Stimulated activated CD4-positive, alpha-beta T cell treated with anti-CD3 and anti-CD28 coated beads, Interleukin-1b, Interleukin-23, amount 100 ng/mL, for 24 hours (primary cell): ENCODE measurements around the gene ABCD1.
"Not testable (repeated sequence)": the region's sequence is repeated elsewhere in the genome, so short reads cannot be mapped to it uniquely, and the experiment has no call there.

Source experiments
- DNase-seq, 4 experiments: peaks; one replicate each; pipeline ENCODE4 v3.0.0-alpha.2; 2020; ENCODE audit warnings: low read depth in 4 of 4, low spot score in 1 of 4

The ABCD1 gene

DNA sequence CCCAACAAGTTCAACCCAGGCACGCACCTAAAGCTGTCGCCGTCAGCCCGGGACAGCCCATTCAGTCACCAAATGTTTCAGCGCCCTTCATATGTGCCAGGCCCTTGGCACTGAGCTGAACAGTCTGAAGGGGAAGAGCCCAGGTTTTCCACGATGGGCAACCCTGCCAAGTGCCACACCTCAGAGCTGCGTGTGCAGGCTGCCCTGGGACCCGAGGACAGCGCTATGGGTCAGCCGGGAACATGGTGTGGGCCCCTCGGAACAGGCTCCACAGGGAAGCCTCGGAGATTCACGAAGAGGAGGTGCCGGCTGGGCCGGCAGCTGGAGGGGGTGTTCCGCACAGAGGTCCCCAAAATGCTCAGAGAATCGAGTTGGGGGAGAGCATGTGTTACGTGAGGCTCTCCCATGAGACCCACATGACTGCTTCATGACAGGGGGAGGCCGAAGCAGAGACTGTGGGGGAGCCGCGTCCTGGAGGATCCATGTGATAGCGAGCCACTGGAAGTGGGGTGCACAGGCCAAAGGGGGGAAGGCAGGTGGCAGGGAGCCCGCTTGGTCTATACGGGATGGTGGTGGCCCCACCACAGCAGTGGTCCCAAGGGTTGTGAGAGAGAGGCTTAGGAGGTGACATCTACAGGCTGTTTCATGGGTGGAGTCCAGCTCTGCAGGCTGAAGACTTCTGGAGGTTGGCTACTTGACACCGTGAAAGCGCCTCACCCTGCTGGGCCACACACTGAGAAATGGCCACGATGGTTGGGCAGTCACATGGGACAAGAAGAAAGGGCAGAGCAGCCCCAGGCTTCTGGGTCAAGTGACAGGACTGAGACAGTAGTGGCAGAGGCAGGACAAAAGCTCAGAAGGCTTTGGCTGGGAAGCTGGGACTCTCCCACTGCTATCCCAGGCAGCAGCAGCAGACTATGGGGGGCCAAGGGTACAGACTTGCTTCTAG, 14.7 kb upstream of the ABCD1 start:
- DNase-seq: no peak

GRCh38 chrX:153714256-153714655, 10.4 kb upstream of the ABCD1 start:
- DNase-seq: no peak

- DNase-seq: no peak
Observed at GRCh38 chrX:153717445-153717844, 7.2 kb upstream of the ABCD1 start.

DNA sequence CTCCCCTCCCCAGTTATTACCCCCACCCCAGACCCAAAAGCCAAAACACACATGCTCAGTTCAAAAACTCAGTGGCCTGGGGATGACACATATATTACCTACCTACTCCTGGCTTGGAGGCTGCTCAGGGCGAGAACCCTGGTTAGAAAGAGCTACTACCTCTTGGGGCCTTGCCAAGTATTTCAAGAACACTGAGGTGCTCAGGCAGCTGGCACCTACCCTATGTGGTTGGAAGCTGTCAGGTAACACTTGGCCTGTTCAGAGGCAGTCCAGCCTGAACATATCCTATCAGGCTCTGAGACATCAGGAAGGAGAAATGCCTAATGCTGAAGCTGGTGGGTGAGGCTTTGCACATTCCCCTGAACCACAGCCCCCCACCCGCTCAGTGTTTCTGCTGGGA, 5.4 kb upstream of the ABCD1 start:
- DNase-seq: no peak

DNA sequence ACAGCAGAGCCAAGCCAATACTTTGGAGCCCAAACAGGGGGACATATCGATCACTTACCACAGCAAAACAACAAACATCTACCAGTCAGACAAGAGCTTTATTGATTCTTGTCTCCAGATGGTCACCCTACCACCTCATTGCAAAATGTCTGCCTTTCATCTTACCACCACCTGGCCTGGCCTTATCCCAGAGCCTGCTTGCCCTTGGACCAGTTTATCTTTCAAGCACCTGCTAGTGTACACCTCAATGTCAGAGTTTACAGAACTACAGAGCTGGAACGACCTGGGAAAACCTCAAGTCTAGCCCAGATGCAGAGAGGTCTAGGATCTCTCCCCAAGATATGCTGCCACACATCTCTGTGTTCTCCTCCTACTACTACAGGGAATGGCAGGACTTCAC, 5.0 kb upstream of the ABCD1 start:
- DNase-seq: no peak

DNA sequence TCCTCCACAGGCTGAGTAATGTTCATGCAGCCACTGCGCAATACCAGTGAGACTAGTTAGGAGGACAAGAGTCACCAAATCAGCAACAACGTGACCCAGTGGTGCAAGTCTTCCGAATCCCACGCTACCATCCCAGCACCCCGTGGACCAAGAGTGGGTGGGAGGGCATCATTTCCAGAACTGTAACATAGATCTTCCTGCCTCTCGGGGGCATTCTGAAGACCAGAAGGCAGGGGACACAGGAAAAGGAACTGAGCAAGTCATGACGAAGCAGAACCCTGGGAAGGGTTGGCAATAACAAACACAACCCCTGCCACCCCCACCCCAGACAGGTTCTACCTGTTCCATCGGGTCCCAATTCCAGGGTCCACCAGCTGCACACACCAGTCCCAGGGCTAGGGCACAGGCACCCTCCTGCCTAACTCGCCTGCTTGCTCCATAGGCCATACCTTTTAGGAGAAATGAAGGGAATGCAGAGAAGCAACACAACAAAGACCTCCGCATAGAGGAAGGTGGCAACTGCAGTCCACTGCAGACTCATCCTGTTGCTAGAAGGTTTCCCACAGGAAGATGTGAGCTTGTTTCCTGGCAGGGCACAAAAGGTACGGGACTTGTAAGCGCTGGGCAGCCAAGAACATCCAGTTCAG, 1.8 kb upstream of the ABCD1 start:
- DNase-seq: no peak

GRCh38 chrX:153723351-153724251, 1.1 kb upstream of the ABCD1 start:
- DNase-seq: peak in 2 of 4 experiments; percentile 20 to 63

GRCh38 chrX:153725039-153725831, 579 bp downstream of the ABCD1 start:
- DNase-seq: no peak

DNA sequence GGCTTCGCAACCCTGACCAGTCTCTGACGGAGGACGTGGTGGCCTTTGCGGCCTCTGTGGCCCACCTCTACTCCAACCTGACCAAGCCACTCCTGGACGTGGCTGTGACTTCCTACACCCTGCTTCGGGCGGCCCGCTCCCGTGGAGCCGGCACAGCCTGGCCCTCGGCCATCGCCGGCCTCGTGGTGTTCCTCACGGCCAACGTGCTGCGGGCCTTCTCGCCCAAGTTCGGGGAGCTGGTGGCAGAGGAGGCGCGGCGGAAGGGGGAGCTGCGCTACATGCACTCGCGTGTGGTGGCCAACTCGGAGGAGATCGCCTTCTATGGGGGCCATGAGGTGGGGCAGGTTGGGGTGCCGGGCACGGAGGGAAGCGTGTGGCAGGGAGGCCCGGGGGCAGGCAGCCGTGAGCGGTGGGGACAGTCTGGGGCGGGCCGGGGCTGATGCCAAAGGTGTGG, 1.2 kb downstream of the ABCD1 start:
- DNase-seq: no peak

DNA sequence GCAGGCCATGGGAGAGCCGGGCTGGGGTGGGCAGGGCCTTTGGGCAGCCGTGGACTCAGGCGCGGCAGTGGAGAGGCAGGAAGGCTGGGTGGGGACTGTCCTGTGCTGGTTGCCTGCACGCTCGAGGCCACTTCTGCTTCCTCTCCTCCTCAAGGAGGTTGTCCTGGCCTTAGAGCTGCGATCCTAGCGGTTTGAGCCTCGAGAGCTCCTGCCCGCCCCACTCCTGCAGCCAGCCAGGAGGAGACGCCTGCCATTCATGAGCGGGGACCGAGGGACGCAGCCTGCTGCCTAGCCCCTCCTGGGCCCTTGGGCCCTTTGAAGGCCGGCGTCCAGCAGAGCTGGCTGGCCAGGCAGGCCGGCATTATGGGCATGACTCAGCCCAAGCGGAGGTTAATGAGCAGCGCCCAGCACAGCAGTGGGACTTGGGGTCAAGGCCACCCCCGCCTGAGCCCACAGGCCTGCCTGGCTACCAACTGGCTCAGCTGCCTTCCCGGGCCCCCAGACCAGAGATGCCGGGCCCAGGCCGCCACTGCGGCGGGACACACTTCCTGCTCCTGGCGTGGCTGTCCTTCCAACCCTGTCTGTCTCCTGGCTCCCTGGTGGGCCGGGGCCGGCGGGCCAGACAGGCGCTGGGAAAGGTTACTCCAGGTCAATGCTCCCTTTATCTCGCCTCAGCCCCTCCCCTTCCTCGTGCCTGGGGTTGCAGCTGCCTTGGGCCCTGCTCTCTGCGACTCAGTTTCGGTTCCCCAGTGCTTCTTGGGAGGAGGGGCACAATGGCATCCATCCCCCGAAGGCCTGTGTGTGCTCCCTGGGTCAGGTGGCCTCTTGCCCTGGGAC, 1.8 kb downstream of the ABCD1 start:
- DNase-seq: no peak

DNA sequence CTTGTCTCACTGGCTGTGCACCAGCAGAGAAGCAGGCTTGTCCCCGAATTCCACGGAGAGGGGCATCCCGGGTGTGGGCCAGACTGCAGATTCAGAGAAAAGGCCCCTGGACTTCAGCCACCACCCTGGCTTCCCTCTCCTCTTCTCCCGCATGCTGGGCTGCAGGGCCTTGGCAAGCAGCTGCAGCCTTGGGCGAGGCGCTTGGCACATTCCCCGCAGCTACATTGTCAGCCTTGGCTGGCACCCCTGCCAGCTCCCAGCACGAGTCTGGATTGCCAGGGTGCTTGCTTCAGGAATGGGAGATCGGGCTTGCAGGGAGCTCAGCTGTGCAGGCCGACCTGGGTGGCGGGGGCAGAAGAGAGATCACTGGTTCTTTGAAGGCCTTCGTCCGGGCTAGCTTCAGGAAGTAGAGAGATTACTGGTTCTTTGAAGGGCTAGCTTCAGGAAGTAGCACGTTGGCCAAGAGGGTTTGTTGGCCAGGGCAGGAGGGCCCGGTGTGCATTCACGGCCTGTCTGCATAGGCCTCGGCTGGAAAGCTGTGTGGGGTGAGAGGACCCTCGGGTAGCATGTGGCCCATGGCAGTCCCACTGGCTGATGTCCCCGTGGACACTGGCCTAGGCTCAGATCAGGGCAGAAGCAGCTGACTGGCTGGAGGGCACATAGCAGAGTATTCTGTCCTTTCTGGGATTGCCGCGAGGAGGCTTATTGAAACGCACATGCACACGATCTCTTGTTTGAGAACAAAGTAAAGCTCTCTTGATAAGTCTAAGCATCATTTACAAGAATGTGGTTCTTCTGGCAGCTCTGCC, 2.7 kb downstream of the ABCD1 start:
- no peak for DNase-seq

DNA sequence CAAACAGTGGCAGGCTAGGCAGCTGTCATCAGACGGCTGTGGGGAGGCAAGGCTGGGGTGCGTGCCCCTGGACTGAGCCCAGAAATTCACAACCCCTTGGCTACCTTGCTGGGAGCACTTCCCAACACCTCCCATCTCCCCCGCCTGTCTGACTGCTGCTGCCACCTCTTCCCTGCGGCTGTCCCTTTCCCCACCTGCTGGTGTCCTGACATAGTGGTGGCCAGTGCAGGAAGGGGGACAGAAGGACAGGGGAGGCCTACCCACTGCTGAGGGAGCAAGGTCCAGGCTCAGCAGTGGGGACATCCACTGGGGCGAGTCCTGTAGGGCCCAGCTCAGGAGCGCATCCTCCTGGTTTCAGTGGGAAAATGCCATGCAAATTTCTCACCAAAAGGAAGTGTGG, 3.4 kb downstream of the ABCD1 start:
- no peak for DNase-seq

GRCh38 chrX:153728951-153729631, 4.4 kb downstream of the ABCD1 start:
- DNase-seq: no peak

GRCh38 chrX:153730115-153730514, 5.5 kb downstream of the ABCD1 start:
- not testable (repeated sequence) for DNase-seq

- DNase-seq: no peak
Observed at GRCh38 chrX:153731117-153731844, 6.6 kb downstream of the ABCD1 start.

- no peak for DNase-seq
Observed at GRCh38 chrX:153731845-153732215, 7.2 kb downstream of the ABCD1 start.

- DNase-seq: no peak
Observed at GRCh38 chrX:153732401-153732800, 7.7 kb downstream of the ABCD1 start.
